ENCODE data around the gene USP47. TPM values are rescaled to one million over a fixed set of nuclear protein-coding genes. Genes with fewer than 3 reads are reported as not detected.
"Not testable (repeated sequence)": the region's sequence is repeated elsewhere in the genome, so short reads cannot be mapped to it uniquely, and the experiment has no call there.

USP47 gene
- total RNA-seq, 5 donors from 2014 or later (not counting 1 experiment from before 2014, with no cell fraction given) = 49.3 to 77.6 (median 58.6) TPM

- H3K27me3 ChIP-seq (replicated peaks in 1 of 2; ENCODE audit: control insufficient read depth in 2 of 2, extremely low read depth in 1 of 2, insufficient read depth in 2 of 2, low read length in 1 of 2) = no peaks in the 10 kb centered on the region
- no peaks in the 10 kb centered on the region for H3K9me3 ChIP-seq
- H3K27ac Mint-ChIP-seq = no peak overlapping the region
- no peaks in the 10 kb centered on the region for H3K4me1 ChIP-seq (ENCODE audit: control insufficient read depth in 1 of 2, extremely low read depth in 1 of 2, insufficient read depth in 2 of 2, low read length in 2 of 2)
- DNase-seq = no peak
- peaks cover 0 to 1% of the 10 kb centered on the region in 2 donors for H3K27me3 Mint-ChIP-seq
- H3K4me3 Mint-ChIP-seq = no peak overlapping the region
- H3K4me3 ChIP-seq (ENCODE audit: control insufficient read depth in 1 of 2, extremely low read depth in 1 of 2, low read length in 1 of 2) = no peak overlapping the region
- no peaks in the 10 kb centered on the region for H3K4me1 Mint-ChIP-seq
- H3K9me3 Mint-ChIP-seq = peaks cover 0 to 7% (median 0%) of the 10 kb centered on the region in 3 donors
- no peak for ATAC-seq (replicated peaks in 1 of 4)
- no peak overlapping the region for H3K27ac ChIP-seq (ENCODE audit: low read length)
- ChIA-PET POLR2A (interaction anchor here in 1 of 2 donors (0.6 kb wide), 2 partner anchors 20 to 1737 kb away, joined by 3 read pairs; no protein-coding TSS in a partner anchor), CTCF (interaction anchor here (0.6 to 0.9 kb wide), 2 partner anchors 21 to 1906 kb away, joined by 3 to 7 read pairs; no protein-coding TSS in a partner anchor)
- H3K36me3 ChIP-seq (ENCODE audit: control insufficient read depth in 2 of 2, extremely low read depth in 1 of 2, insufficient read depth in 1 of 2, low read length in 1 of 2) = no peaks in the 10 kb centered on the region
- WGBS (ENCODE audit: insufficient coverage) = 83% methylated on average over 1 of the region's 7 CpGs
- H3K36me3 Mint-ChIP-seq = peaks cover 6% of the 10 kb centered on the region
These were observed 14.5 kb upstream of the USP47 start for GRCh38 chr11:11827272-11827671.

GRCh38 chr11:11831406-11831805 is 10.4 kb upstream of the USP47 start:
- CTCF ChIA-PET = interaction anchor here in 1 of 2 donors (0.6 kb wide), 1 partner anchor 9 kb away, joined by 3 read pairs; no protein-coding TSS in a partner anchor
- H3K27me3 ChIP-seq (replicated peaks in 1 of 2; ENCODE audit: control insufficient read depth in 2 of 2, extremely low read depth in 1 of 2, insufficient read depth in 2 of 2, low read length in 1 of 2); H3K9me3 ChIP-seq; H3K36me3 ChIP-seq (ENCODE audit: control insufficient read depth in 2 of 2, extremely low read depth in 1 of 2, insufficient read depth in 1 of 2, low read length in 1 of 2); H3K27ac ChIP-seq (ENCODE audit: low read length); ATAC-seq (replicated peaks in 1 of 4); H3K4me3 Mint-ChIP-seq; POLR2A ChIA-PET; H3K27ac Mint-ChIP-seq; DNase-seq; H3K4me1 ChIP-seq (ENCODE audit: control insufficient read depth in 1 of 2, extremely low read depth in 1 of 2, insufficient read depth in 2 of 2, low read length in 2 of 2); H3K36me3 Mint-ChIP-seq; H3K4me1 Mint-ChIP-seq; H3K9me3 Mint-ChIP-seq; H3K4me3 ChIP-seq (ENCODE audit: control insufficient read depth in 1 of 2, extremely low read depth in 1 of 2, low read length in 1 of 2): not testable (repeated sequence)
- 100% methylated on average over 5 of the region's 7 CpGs for WGBS (ENCODE audit: insufficient coverage)
- H3K27me3 Mint-ChIP-seq = peaks cover 4 to 14% of the 10 kb centered on the region in 2 donors

DNA sequence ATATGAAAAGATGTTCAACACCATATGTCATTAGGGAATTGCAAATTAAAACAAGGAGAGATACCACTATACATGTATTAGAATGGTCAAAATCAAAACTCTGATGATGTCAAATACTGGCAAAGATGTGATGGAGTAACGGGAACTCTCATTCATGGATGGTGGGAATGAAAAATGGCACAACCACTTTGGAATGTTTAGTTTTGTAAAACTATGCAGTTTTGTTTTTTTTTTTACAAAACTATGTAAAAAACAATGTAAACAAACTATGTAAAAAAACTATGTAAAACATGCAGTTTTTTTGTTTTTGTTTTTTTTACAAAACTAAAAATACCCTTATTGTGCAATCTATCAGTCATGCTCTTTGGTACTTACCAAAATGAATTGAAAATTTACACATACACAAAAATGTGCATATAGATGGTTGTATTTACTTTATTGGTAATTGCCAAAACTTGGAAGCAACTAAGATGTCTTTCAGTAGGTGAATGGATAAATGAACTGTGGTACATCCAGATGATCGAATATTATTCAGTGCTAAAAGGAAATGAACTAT is 5.0 kb upstream of the USP47 start:
- peaks cover 0 to 3% (median 0%) of the 10 kb centered on the region in 3 donors for H3K4me1 Mint-ChIP-seq
- CTCF ChIA-PET = no interaction called here
- DNase-seq (no peak), ATAC-seq (replicated peaks in 1 of 4) (no peak)
- H3K4me3 ChIP-seq (ENCODE audit: control insufficient read depth in 1 of 2, extremely low read depth in 1 of 2, low read length in 1 of 2) = no peak overlapping the region
- H3K27me3 Mint-ChIP-seq = peaks cover 10 to 28% of the 10 kb centered on the region in 2 donors
- H3K36me3 Mint-ChIP-seq = no peaks in the 10 kb centered on the region
- H3K4me1 ChIP-seq (ENCODE audit: control insufficient read depth in 1 of 2, extremely low read depth in 1 of 2, insufficient read depth in 2 of 2, low read length in 2 of 2) = peaks cover 3 to 8% of the 10 kb centered on the region in 2 experiments
- H3K9me3 ChIP-seq = no peaks in the 10 kb centered on the region
- WGBS (ENCODE audit: insufficient coverage) = no CpG with 5 or more reads among the region's 2 CpGs
- POLR2A ChIA-PET = no interaction called here
- no peak overlapping the region for H3K4me3 Mint-ChIP-seq
- no peaks in the 10 kb centered on the region for H3K9me3 Mint-ChIP-seq
- H3K27me3 ChIP-seq (replicated peaks in 1 of 2; ENCODE audit: control insufficient read depth in 2 of 2, extremely low read depth in 1 of 2, insufficient read depth in 2 of 2, low read length in 1 of 2) = peaks cover 0 to 4% of the 10 kb centered on the region in 2 experiments
- H3K27ac Mint-ChIP-seq = no peak overlapping the region
- H3K36me3 ChIP-seq (ENCODE audit: control insufficient read depth in 2 of 2, extremely low read depth in 1 of 2, insufficient read depth in 1 of 2, low read length in 1 of 2) = no peaks in the 10 kb centered on the region
- no peak overlapping the region for H3K27ac ChIP-seq (ENCODE audit: low read length)

- H3K4me3 Mint-ChIP-seq = peak overlapping the region in 1 of 3 donors; percentile 8
- POLR2A ChIA-PET = no interaction called here
These were observed 2.1 kb upstream of the USP47 start for GRCh38 chr11:11839718-11840117.

DNA sequence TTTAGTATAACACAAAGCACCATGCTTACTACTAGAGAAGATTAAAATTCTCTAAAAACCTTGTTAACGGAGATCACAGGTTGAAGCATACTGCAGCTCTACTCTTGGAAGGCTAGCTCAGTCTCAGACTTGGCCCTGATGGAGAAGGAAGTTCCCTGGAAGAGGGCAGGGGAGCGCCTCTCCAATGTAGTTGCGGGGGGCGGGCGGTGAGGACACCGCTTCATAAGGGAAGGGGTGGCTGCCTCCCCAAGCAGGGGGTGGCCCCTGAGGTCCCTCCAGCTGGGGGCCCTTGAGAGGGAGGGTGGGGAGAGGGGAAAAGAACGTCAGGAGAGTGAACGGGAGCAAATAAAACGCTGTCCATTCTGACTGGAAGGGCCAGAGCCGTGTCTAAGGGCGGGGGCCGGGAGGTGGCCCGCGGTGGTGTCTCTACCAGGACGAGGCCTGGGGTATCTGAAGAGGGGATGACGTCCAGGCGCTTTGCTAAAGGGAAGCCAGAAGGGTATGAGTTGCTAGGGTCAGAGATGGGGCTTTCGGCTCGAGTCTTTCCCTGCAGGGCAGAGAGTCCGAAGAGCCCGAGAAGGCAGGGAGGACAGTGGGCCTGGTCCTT is 553 bp upstream of the USP47 start:
- no peaks in the 10 kb centered on the region for H3K36me3 Mint-ChIP-seq
- peaks cover 0 to 3% (median 0%) of the 10 kb centered on the region in 3 donors for H3K4me1 Mint-ChIP-seq
- H3K27ac Mint-ChIP-seq = no peak overlapping the region
- Histone ChIP-seq H3K4me3 (ENCODE audit: control insufficient read depth in 1 of 2, extremely low read depth in 1 of 2, low read length in 1 of 2) (peak overlapping the region; percentile 70 to 88), H3K4me1 (ENCODE audit: control insufficient read depth in 1 of 2, extremely low read depth in 1 of 2, insufficient read depth in 2 of 2, low read length in 2 of 2) (peaks cover 15 to 32% of the 10 kb centered on the region in 2 experiments), H3K27ac (ENCODE audit: low read length) (peak overlapping the region; percentile 96), H3K9me3 (no peaks in the 10 kb centered on the region), H3K27me3 (replicated peaks in 1 of 2; ENCODE audit: control insufficient read depth in 2 of 2, extremely low read depth in 1 of 2, insufficient read depth in 2 of 2, low read length in 1 of 2) (no peaks in the 10 kb centered on the region), H3K36me3 (ENCODE audit: control insufficient read depth in 2 of 2, extremely low read depth in 1 of 2, insufficient read depth in 1 of 2, low read length in 1 of 2) (no peaks in the 10 kb centered on the region)
- peak; percentile 8 to 41 (median 11) for ATAC-seq (replicated peaks in 1 of 4)
- CTCF ChIA-PET = interaction anchor here (0.6 to 1.7 kb wide), 7 partner anchors 9 to 57 kb away, joined by 3 to 9 read pairs (median 5); no protein-coding TSS in a partner anchor
- DNase-seq = peak in 4 of 35 experiments; percentile 2 to 16 (median 10)
- POLR2A ChIA-PET = interaction anchor here (0.5 to 3.5 kb wide), 5 partner anchors 16 to 1032 kb away, joined by 3 to 16 read pairs (median 10); partner anchors contain the start of gene EIF4G2 (in 1 of the 2)
- WGBS (ENCODE audit: insufficient coverage) = 18% methylated on average over 17 of the region's 21 CpGs
- H3K9me3 Mint-ChIP-seq = no peaks in the 10 kb centered on the region
- peaks cover 8 to 17% of the 10 kb centered on the region in 2 donors for H3K27me3 Mint-ChIP-seq
- no peak overlapping the region for H3K4me3 Mint-ChIP-seq

More at GRCh38 chr11:11839718-11840117, 2.1 kb upstream of the USP47 start:
- peaks cover 10 to 22% of the 10 kb centered on the region in 2 donors for H3K27me3 Mint-ChIP-seq
- DNase-seq = no peak
- H3K27ac ChIP-seq (ENCODE audit: low read length) = no peak overlapping the region
- no peaks in the 10 kb centered on the region for H3K27me3 ChIP-seq (replicated peaks in 1 of 2; ENCODE audit: control insufficient read depth in 2 of 2, extremely low read depth in 1 of 2, insufficient read depth in 2 of 2, low read length in 1 of 2)
- H3K27ac Mint-ChIP-seq = no peak overlapping the region
- no peaks in the 10 kb centered on the region for H3K9me3 Mint-ChIP-seq
- CTCF ChIA-PET = interaction anchor here in 1 of 2 donors (0.6 to 1.4 kb wide), 3 partner anchors 10 to 929 kb away, joined by 4 to 7 read pairs (median 6); no protein-coding TSS in a partner anchor
- peaks cover 0 to 3% (median 0%) of the 10 kb centered on the region in 3 donors for H3K4me1 Mint-ChIP-seq
- no peaks in the 10 kb centered on the region for H3K36me3 ChIP-seq (ENCODE audit: control insufficient read depth in 2 of 2, extremely low read depth in 1 of 2, insufficient read depth in 1 of 2, low read length in 1 of 2)
- peaks cover 10 to 18% of the 10 kb centered on the region in 2 experiments for H3K4me1 ChIP-seq (ENCODE audit: control insufficient read depth in 1 of 2, extremely low read depth in 1 of 2, insufficient read depth in 2 of 2, low read length in 2 of 2)
- no peaks in the 10 kb centered on the region for H3K9me3 ChIP-seq
- no peaks in the 10 kb centered on the region for H3K36me3 Mint-ChIP-seq
- no peak for ATAC-seq (replicated peaks in 1 of 4)
- no peak overlapping the region for H3K4me3 ChIP-seq (ENCODE audit: control insufficient read depth in 1 of 2, extremely low read depth in 1 of 2, low read length in 1 of 2)

DNA sequence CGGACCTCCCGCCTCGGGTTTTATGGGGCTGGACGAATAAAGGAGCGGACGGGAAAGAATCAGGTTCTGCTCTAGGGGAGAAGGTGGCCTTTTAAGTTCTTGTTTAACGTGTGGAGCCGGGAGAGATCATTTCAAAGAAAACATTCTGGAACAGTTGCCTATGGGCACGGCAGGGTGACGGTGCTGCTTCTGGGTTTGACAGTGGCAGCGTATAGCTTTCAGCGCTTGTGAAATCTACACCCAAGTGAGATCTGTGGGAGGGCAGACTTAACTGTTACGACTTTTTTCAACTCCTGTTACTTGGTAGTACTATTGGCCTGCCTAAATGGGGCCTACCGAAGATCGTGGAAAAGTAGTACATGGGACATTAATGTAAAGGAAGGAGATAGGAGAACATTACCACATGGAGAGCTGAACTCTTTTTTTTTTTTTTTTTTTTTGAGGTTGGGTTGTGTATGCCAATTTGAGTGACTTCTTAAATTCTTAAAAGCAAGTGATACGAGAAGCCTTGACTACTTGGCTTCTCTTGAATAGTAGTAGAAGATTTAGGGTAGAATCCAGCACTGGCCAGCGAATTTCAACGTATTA is 743 bp downstream of the USP47 start:
- ATAC-seq (replicated peaks in 1 of 4) = peak; percentile 63 to 66 (median 64)
- H3K9me3 Mint-ChIP-seq = no peaks in the 10 kb centered on the region
- Histone ChIP-seq H3K9me3 (no peaks in the 10 kb centered on the region), H3K27ac (ENCODE audit: low read length) (peak overlapping the region; percentile 96), H3K4me3 (ENCODE audit: control insufficient read depth in 1 of 2, extremely low read depth in 1 of 2, low read length in 1 of 2) (peak overlapping the region; percentile 70 to 88), H3K27me3 (replicated peaks in 1 of 2; ENCODE audit: control insufficient read depth in 2 of 2, extremely low read depth in 1 of 2, insufficient read depth in 2 of 2, low read length in 1 of 2) (no peaks in the 10 kb centered on the region), H3K36me3 (ENCODE audit: control insufficient read depth in 2 of 2, extremely low read depth in 1 of 2, insufficient read depth in 1 of 2, low read length in 1 of 2) (no peaks in the 10 kb centered on the region), H3K4me1 (ENCODE audit: control insufficient read depth in 1 of 2, extremely low read depth in 1 of 2, insufficient read depth in 2 of 2, low read length in 2 of 2) (peaks cover 15 to 41% of the 10 kb centered on the region in 2 experiments)
- peak in 34 of 35 experiments; percentile 28 to 79 (median 58) for DNase-seq
- H3K36me3 Mint-ChIP-seq = no peaks in the 10 kb centered on the region
- ChIA-PET POLR2A (interaction anchor here (0.6 to 3.5 kb wide), 8 partner anchors 15 to 1034 kb away, joined by 3 to 19 read pairs (median 6); partner anchors contain the start of gene EIF4G2 (in 2 of the 2)), CTCF (interaction anchor here (0.6 to 3.2 kb wide), 14 partner anchors 8 to 1033 kb away, joined by 3 to 20 read pairs (median 4); partner anchors contain the start of gene EIF4G2 (in 1 of the 2))
- H3K27ac Mint-ChIP-seq = no peak overlapping the region
- peaks cover 0 to 3% (median 0%) of the 10 kb centered on the region in 3 donors for H3K4me1 Mint-ChIP-seq
- H3K4me3 Mint-ChIP-seq = no peak overlapping the region
- H3K27me3 Mint-ChIP-seq = peaks cover 5 to 10% of the 10 kb centered on the region in 2 donors
- WGBS (ENCODE audit: insufficient coverage) = under 1% methylated on average over 16 of the region's 18 CpGs
